DND-41 (cell line): Measurements from ENCODE around the gene SPTBN5.

Experiments used
- ATAC-seq: fragments of 200-7000 bp; cut with Tn5 transposase; 3 replicates; pipeline ENCODE4 v1.9.1; 2021; ENCODE audit warnings: low read depth; ENCODE audit not compliant: insufficient read depth
- DNase-seq: peaks from one replicate; pipeline ENCODE4 v3.0.0-alpha.2; 2020
- H2AFZ ChIP-seq: 2 replicates; pipeline ENCODE4 v1.6.0; 2012; ENCODE audit warnings: low read depth, low read length
- H3K27ac ChIP-seq: 2 replicates; pipeline ENCODE4 v1.5.1; 2012; ENCODE audit warnings: low read length, inconsistent platforms
- H3K27me3 ChIP-seq: fragments of 200-600 bp; sonication (generic); 2 replicates; pipeline ENCODE4 v1.6.0; 2012; ENCODE audit warnings: low read length, mild to moderate bottlenecking, inconsistent platforms; ENCODE audit not compliant: insufficient read depth, poor library complexity
- H3K36me3 ChIP-seq: 2 replicates; pipeline ENCODE4 v1.5.1; 2012; ENCODE audit warnings: low read length, inconsistent platforms; ENCODE audit not compliant: insufficient read depth
- H3K4me1 ChIP-seq: 2 replicates; pipeline ENCODE4 v1.5.1; 2012; ENCODE audit warnings: mild to moderate bottlenecking, low read length; ENCODE audit not compliant: insufficient read depth
- H3K4me2 ChIP-seq: 2 replicates; pipeline ENCODE4 v1.6.0; 2012; ENCODE audit warnings: mild to moderate bottlenecking, moderate library complexity, low read length, inconsistent platforms; ENCODE audit not compliant: insufficient read depth
- H3K4me3 ChIP-seq, 2 experiments: fragments of 200-600 bp in 1 of 2; shearing (Covaris generic) in 1 of 2; 2 replicates each; pipeline ENCODE4 v1.5.1; 2012 to 2016; ENCODE audit warnings: inconsistent platforms in 2 of 2, low read length in 2 of 2, mild to moderate bottlenecking in 2 of 2, low read depth in 1 of 2, moderate library complexity in 1 of 2
- H3K79me2 ChIP-seq: 2 replicates; pipeline ENCODE4 v1.6.0; 2012; ENCODE audit warnings: low read length, inconsistent platforms; ENCODE audit not compliant: insufficient read depth
- H3K9ac ChIP-seq: 2 replicates; pipeline ENCODE4 v1.6.0; 2012; ENCODE audit warnings: low read depth, mild to moderate bottlenecking, inconsistent platforms, low read length, moderate library complexity
- H3K9me3 ChIP-seq: 2 replicates; pipeline ENCODE4 v1.5.1; 2012; ENCODE audit warnings: low read length, moderate library complexity, mild to moderate bottlenecking, inconsistent platforms; ENCODE audit not compliant: insufficient read depth, severe bottlenecking
- H4K20me1 ChIP-seq: 2 replicates; pipeline ENCODE4 v1.6.0; 2012; ENCODE audit warnings: low read length; ENCODE audit not compliant: insufficient read depth
- CTCF ChIP-seq: IDR thresholded peaks from 2 replicates; pipeline ENCODE4 v1.5.1; 2012; ENCODE audit warnings: borderline replicate concordance, low read length, moderate library complexity, mild to moderate bottlenecking; ENCODE audit not compliant: poor library complexity, severe bottlenecking; ENCODE audit errors: extremely low read depth
- EZH2 ChIP-seq: IDR thresholded peaks from 3 replicates; pipeline ENCODE4 v1.6.1; 2012; ENCODE audit warnings: borderline replicate concordance, low read depth, mild to moderate bottlenecking, moderate library complexity, low read length, inconsistent platforms; ENCODE audit not compliant: severe bottlenecking

SPTBN5 gene

GRCh38 chr15:41854443-41854842 lies 39.4 kb downstream of the SPTBN5 start:
- Histone ChIP-seq H4K20me1 (no peaks in the 10 kb centered on the region), H3K79me2 (no peaks in the 10 kb centered on the region), H3K27ac (no peak overlapping the region), H2AFZ (no peak overlapping the region), H3K4me2 (no peak overlapping the region), H3K4me3 (no peak overlapping the region), H3K9me3 (no peaks in the 10 kb centered on the region), H3K9ac (no peak overlapping the region), H3K4me1 (no peaks in the 10 kb centered on the region), H3K27me3 (no peaks in the 10 kb centered on the region), H3K36me3 (no peaks in the 10 kb centered on the region)
- ATAC-seq, result no peak
- DNase-seq, result no peak
- TF ChIP-seq EZH2 (no peak), CTCF (no peak)

- TF ChIP-seq EZH2, result no peak
- TF ChIP-seq CTCF, result no peak
- Histone ChIP-seq H3K4me2 (no peak overlapping the region), H3K9me3 (no peaks in the 10 kb centered on the region), H3K27me3 (no peaks in the 10 kb centered on the region), H3K79me2 (no peaks in the 10 kb centered on the region), H3K36me3 (no peaks in the 10 kb centered on the region), H4K20me1 (no peaks in the 10 kb centered on the region), H2AFZ (no peak overlapping the region), H3K4me1 (no peaks in the 10 kb centered on the region), H3K4me3 (no peak overlapping the region), H3K9ac (no peak overlapping the region), H3K27ac (no peak overlapping the region)
- no peak for DNase-seq
- no peak for ATAC-seq
These were observed 40.0 kb downstream of the SPTBN5 start for GRCh38 chr15:41853831-41854230.

GRCh38 chr15:41852736-41853590 lies 40.9 kb downstream of the SPTBN5 start:
- DNase-seq, result no peak
- H3K4me3 ChIP-seq, result no peak overlapping the region
- no peak overlapping the region for H3K27ac ChIP-seq
- TF ChIP-seq EZH2 (no peak), CTCF (no peak)
- H3K9me3 ChIP-seq, result no peaks in the 10 kb centered on the region
- H3K79me2 ChIP-seq, result no peaks in the 10 kb centered on the region
- H3K4me2 ChIP-seq, result no peak overlapping the region
- H3K27me3 ChIP-seq, result no peaks in the 10 kb centered on the region
- ATAC-seq, result no peak
- H3K9ac ChIP-seq, result no peak overlapping the region
- H3K4me1 ChIP-seq, result no peaks in the 10 kb centered on the region
- H3K36me3 ChIP-seq, result 0 out of 2 replicates have a peak, but pooled peaks cover 3% of the 10 kb centered on the region
- H4K20me1 ChIP-seq, result no peaks in the 10 kb centered on the region
- H2AFZ ChIP-seq, result no peak overlapping the region
